GM23248 (cell line): ENCODE measurements around the gene TRIM9. TPM values are rescaled to one million over a fixed set of nuclear protein-coding genes. Genes with fewer than 3 reads are reported as not detected.

Source experiments
- DNase-seq: peaks from one replicate; pipeline ENCODE4 v3.0.0-alpha.2; 2015
- H2AFZ ChIP-seq: fragments of 200-600 bp; sonication (generic); 2 replicates; pipeline ENCODE4 v1.6.1; 2016; ENCODE audit warnings: antibody characterized with exemption
- H3F3A ChIP-seq: fragments of 200-600 bp; sonication (generic); 2 replicates; pipeline ENCODE4 v1.6.1; 2016; ENCODE audit warnings: mild to moderate bottlenecking, antibody characterized with exemption, mixed run types; ENCODE audit not compliant: insufficient read depth
- H3K27ac ChIP-seq: fragments of 200-600 bp; sonication (generic); 2 replicates; pipeline ENCODE4 v1.5.1; 2016; ENCODE audit warnings: mild to moderate bottlenecking
- H3K27me3 ChIP-seq: fragments of 200-600 bp; sonication (generic); replicated peaks from 2 replicates; pipeline ENCODE4 v1.6.1; 2016; ENCODE audit warnings: mild to moderate bottlenecking; ENCODE audit not compliant: insufficient read depth
- H3K36me3 ChIP-seq: fragments of 200-600 bp; sonication (generic); 2 replicates; pipeline ENCODE4 v1.6.1; 2016; ENCODE audit warnings: low read depth, mild to moderate bottlenecking
- H3K4me1 ChIP-seq: fragments of 200-600 bp; sonication (generic); 2 replicates; pipeline ENCODE4 v1.6.1; 2016; ENCODE audit warnings: mild to moderate bottlenecking; ENCODE audit not compliant: insufficient read depth
- H3K4me2 ChIP-seq: fragments of 200-600 bp; sonication (generic); one replicate; pipeline ENCODE4 v1.6.1; 2016; ENCODE audit warnings: mild to moderate bottlenecking; ENCODE audit not compliant: unreplicated experiment
- H3K4me3 ChIP-seq: fragments of 200-600 bp; sonication (generic); 2 replicates; pipeline ENCODE4 v1.5.1; 2016; ENCODE audit warnings: mild to moderate bottlenecking
- H3K79me2 ChIP-seq: fragments of 200-600 bp; sonication (generic); 2 replicates; pipeline ENCODE4 v1.6.1; 2016; ENCODE audit warnings: mild to moderate bottlenecking; ENCODE audit not compliant: insufficient read depth
- H3K9ac ChIP-seq: fragments of 200-600 bp; sonication (generic); 2 replicates; pipeline ENCODE4 v1.6.1; 2016; ENCODE audit warnings: mild to moderate bottlenecking
- H3K9me2 ChIP-seq: fragments of 200-600 bp; sonication (generic); 2 replicates; pipeline ENCODE4 v1.6.1; 2016; ENCODE audit warnings: mixed run types, mild to moderate bottlenecking, moderate library complexity; ENCODE audit not compliant: insufficient read depth
- H3K9me3 ChIP-seq: fragments of 200-600 bp; sonication (generic); one replicate; pipeline ENCODE4 v1.6.1; 2017; ENCODE audit warnings: low read depth
- H4K20me1 ChIP-seq: fragments of 200-600 bp; sonication (generic); 2 replicates; pipeline ENCODE4 v1.6.0; 2016; ENCODE audit not compliant: insufficient read depth
- EZH2 ChIP-seq: fragments of 200-600 bp; sonication (generic); IDR thresholded peaks from 2 replicates; pipeline ENCODE4 v1.6.1; 2018; ENCODE audit warnings: antibody characterized with exemption, mild to moderate bottlenecking; ENCODE audit not compliant: insufficient read depth, poor library complexity, severe bottlenecking
- EZH2phosphoT487 ChIP-seq: fragments of 200-600 bp; sonication (generic); IDR thresholded peaks from 2 replicates; pipeline ENCODE4 v1.6.1; 2018; ENCODE audit warnings: antibody characterized with exemption, moderate library complexity, mild to moderate bottlenecking, low read depth; ENCODE audit not compliant: insufficient read depth
- WGBS, 2 experiments: methylation state at CpG; one replicate each; pipeline ENCODE4 v1.1.6; 2015 to 2017; ENCODE audit warnings: low lambda C conversion rate in 2 of 2, low coverage in 1 of 2; ENCODE audit errors: missing lambda C conversion rate in 2 of 2; 5-methylcytosine and 5-hydroxymethylcytosine counted together
- in situ Hi-C: fragments of 300-500 bp; cut with MboI; formaldehyde crosslinking; loops from 2 replicates; pipeline ENCODE4 v1.15.0; 2020
- polyA plus RNA-seq: library from polyadenylated mRNA; unstranded; fragments of >200 nt; fragmentation: Nextera tagmentation; extraction: Ambion mirVana; gene quantifications from 2 replicates; pipeline ENCODE4 v1.2.1, GENCODE V29; 2016
- total RNA-seq: library from RNA; depleted of rRNA; stranded (reverse); fragments of >200 nt; shearing (Covaris generic); gene quantifications from 2 replicates; pipeline ENCODE4 v1.2.3, GENCODE V29; 2014

TRIM9 gene
- total and polyA plus RNA-seq, 2 experiments from 2014 or later: 0.25 to 0.32 TPM

GRCh38 chr14:51079489-51079888 lies 15.4 kb downstream of the TRIM9 start:
- no peaks in the 10 kb centered on the region for H3K79me2 ChIP-seq
- no peak overlapping the region for H3K9ac ChIP-seq
- in situ Hi-C loops: no loop called here
- H4K20me1 ChIP-seq: no peaks in the 10 kb centered on the region
- H3K27ac ChIP-seq: no peak overlapping the region
- no peak overlapping the region for H2AFZ ChIP-seq
- DNase-seq: no peak
- H3K27me3 ChIP-seq: peaks cover 5% of the 10 kb centered on the region; the same call in 1 of the 2 replicates
- H3F3A ChIP-seq: peaks cover 16% of the 10 kb centered on the region
- no peaks in the 10 kb centered on the region for H3K9me2 ChIP-seq
- H3K4me2 ChIP-seq: no peak overlapping the region
- WGBS, 2 experiments: 21 to 47% methylated on average over 1 of the region's 1 CpG
- peaks cover 19% of the 10 kb centered on the region for H3K4me1 ChIP-seq
- no peak overlapping the region for H3K4me3 ChIP-seq
- TF ChIP-seq EZH2phosphoT487 (no peak), EZH2 (no peak)
- H3K36me3 ChIP-seq: no peaks in the 10 kb centered on the region
- no peaks in the 10 kb centered on the region for H3K9me3 ChIP-seq

- peaks cover 16% of the 10 kb centered on the region for H3F3A ChIP-seq
- TF ChIP-seq EZH2phosphoT487: no peak
- TF ChIP-seq EZH2: no peak
- H3K27me3 ChIP-seq: peaks cover 5% of the 10 kb centered on the region; the same call in 1 of the 2 replicates
- H3K9me3 ChIP-seq: no peaks in the 10 kb centered on the region
- WGBS, 2 experiments: 5 to 11% methylated on average over 1 of the region's 1 CpG
- H4K20me1 ChIP-seq: no peaks in the 10 kb centered on the region
- no peak overlapping the region for H3K9ac ChIP-seq
- peak; percentile 22 for DNase-seq
- H3K9me2 ChIP-seq: no peaks in the 10 kb centered on the region
- H3K4me3 ChIP-seq: no peak overlapping the region
- peaks cover 19% of the 10 kb centered on the region for H3K4me1 ChIP-seq
- no peak overlapping the region for H3K27ac ChIP-seq
- no peaks in the 10 kb centered on the region for H3K79me2 ChIP-seq
- in situ Hi-C loops: no loop called here
- H2AFZ ChIP-seq: no peak overlapping the region
- H3K4me2 ChIP-seq: no peak overlapping the region
- no peaks in the 10 kb centered on the region for H3K36me3 ChIP-seq
Observed at GRCh38 chr14:51079085-51079484, 15.8 kb downstream of the TRIM9 start.

- 0 out of 2 replicates have a peak, but pooled peaks cover 7% of the 10 kb centered on the region for H3F3A ChIP-seq
- H3K4me2 ChIP-seq: no peak overlapping the region
- H3K79me2 ChIP-seq: no peaks in the 10 kb centered on the region
- no peaks in the 10 kb centered on the region for H3K9me3 ChIP-seq
- H3K9ac ChIP-seq: no peak overlapping the region
- no peak for TF ChIP-seq EZH2phosphoT487
- TF ChIP-seq EZH2: no peak
- no peak overlapping the region for H2AFZ ChIP-seq
- no peaks in the 10 kb centered on the region for H3K9me2 ChIP-seq
- in situ Hi-C loops: no loop called here
- H3K27me3 ChIP-seq: peaks cover 8% of the 10 kb centered on the region; the same call in 1 of the 2 replicates
- WGBS, 2 experiments: 86 to 88% methylated on average over 8 of the region's 8 CpGs
- DNase-seq: no peak
- no peaks in the 10 kb centered on the region for H3K36me3 ChIP-seq
- peaks cover 14% of the 10 kb centered on the region; the same call in 1 of the 2 replicates for H3K4me1 ChIP-seq
- H4K20me1 ChIP-seq: no peaks in the 10 kb centered on the region
- no peak overlapping the region for H3K27ac ChIP-seq
- no peak overlapping the region for H3K4me3 ChIP-seq
Observed at GRCh38 chr14:51074701-51075385, 20.1 kb downstream of the TRIM9 start.

GRCh38 chr14:51073731-51074130 lies 21.2 kb downstream of the TRIM9 start:
- peaks cover 8% of the 10 kb centered on the region; the same call in 1 of the 2 replicates for H3K27me3 ChIP-seq
- WGBS, 2 experiments: 6 to 8% methylated on average over 2 of the region's 2 CpGs
- in situ Hi-C loops: no loop called here
- no peak for DNase-seq
- no peak overlapping the region for H3K4me3 ChIP-seq
- H3K79me2 ChIP-seq: no peaks in the 10 kb centered on the region
- no peaks in the 10 kb centered on the region for H4K20me1 ChIP-seq
- no peaks in the 10 kb centered on the region for H3K9me2 ChIP-seq
- no peak for TF ChIP-seq EZH2phosphoT487
- no peak for TF ChIP-seq EZH2
- no peak overlapping the region for H3K9ac ChIP-seq
- H3K4me2 ChIP-seq: no peak overlapping the region
- H3F3A ChIP-seq: 0 out of 2 replicates have a peak, but pooled peaks cover 7% of the 10 kb centered on the region
- peaks cover 6% of the 10 kb centered on the region; the same call in 1 of the 2 replicates for H3K4me1 ChIP-seq
- no peak overlapping the region for H2AFZ ChIP-seq
- no peaks in the 10 kb centered on the region for H3K36me3 ChIP-seq
- no peak overlapping the region for H3K27ac ChIP-seq
- H3K9me3 ChIP-seq: no peaks in the 10 kb centered on the region
